Measurements from ENCODE around the gene EPHA1.
A peak's percentile ranks its signal among the peaks of the same experiment; 100 is the strongest.
"Not testable (repeated sequence)": the region's sequence is repeated elsewhere in the genome, so short reads cannot be mapped to it uniquely, and the experiment has no call there.

Gene EPHA1

DNA sequence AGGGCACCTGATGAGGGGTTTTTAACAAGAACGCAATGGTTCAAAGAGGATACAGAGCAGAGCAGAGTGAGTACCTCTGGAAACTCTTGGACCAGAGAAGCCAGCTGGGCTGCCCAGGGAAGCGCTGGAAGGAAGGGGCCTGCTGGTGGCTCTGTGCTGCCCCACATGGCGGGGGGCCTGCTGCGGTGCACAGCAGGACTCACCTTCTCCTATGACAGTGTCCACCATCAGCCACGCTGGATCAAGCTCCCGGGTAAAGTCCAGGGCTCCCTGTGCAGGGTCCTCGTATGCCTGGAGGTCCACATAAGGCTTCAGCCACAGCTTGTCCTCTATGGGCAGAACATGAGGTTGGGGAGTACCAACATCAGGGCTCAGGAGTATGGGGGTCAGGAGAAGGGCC is 12.5 kb downstream of the EPHA1 start:
- Histone ChIP-seq H3K27ac (ENCODE audit: low read depth, low read length) (no peak overlapping the region), H3K9me3 (ENCODE audit: control insufficient read depth in 1 of 2, low read length in 2 of 2) (no peaks in the 10 kb centered on the region), H3K36me3 (ENCODE audit: control insufficient read depth in 1 of 2, insufficient read depth in 2 of 2, low read length in 2 of 2) (peaks cover 46 to 73% of the 10 kb centered on the region in 2 donors), H3K4me1 (ENCODE audit: control insufficient read depth in 1 of 2, insufficient read depth in 2 of 2, low read length in 2 of 2) (peaks cover 33 to 39% of the 10 kb centered on the region in 2 donors), H3K4me3 (ENCODE audit: low read depth in 1 of 2, low read length in 2 of 2) (no peak overlapping the region), H3K9ac (ENCODE audit: low read depth in 1 of 2, low read length in 2 of 2) (no peak overlapping the region), H3K27me3 (ENCODE audit: control insufficient read depth in 1 of 2, insufficient read depth in 2 of 2, low read length in 2 of 2) (no peaks in the 10 kb centered on the region)

DNA sequence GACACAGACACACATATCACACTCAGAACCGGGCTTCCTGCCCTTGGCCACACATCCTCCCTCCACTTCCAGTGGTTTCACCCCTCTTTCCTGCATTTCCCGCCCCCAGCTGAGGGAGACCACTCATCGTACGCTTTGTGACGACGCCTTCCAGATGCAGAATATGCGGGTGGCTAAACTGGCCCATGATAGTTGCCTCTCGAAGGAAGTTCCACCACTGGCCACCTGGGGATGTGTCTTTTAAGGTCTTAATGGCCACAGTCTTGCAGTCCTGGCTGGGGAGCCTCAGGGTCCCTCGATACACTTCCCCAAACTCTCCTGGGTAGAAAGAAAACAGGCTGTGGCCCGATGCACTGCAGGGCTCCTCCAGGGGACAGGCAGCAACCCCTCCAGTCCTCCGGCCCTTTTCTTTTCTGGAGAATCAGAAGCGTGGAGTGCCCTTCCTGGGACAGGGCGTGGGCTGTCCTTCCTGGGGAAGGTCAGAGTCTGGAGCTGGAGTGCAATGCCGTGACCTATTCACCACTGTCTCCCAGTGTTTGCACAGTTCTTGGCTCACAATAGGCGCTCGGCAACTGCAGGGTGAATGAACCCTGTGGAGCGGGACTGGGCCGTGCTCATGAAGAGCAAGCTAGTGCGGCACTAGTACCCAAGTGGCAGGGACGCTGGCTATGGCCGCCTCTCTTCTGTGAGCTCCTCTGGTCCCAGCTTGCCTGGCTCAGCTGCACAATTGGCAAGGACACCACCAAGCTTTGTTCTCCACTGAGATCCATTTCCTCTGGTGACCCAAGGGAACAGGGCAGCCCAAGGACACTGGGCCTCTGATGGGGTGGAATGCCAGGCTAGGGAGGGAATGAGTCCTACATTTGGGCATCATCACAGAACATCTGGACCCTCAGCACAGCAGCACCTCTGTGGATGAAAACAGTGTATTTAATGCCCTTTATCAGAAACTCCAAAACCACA is 13.2 kb downstream of the EPHA1 start:
- no peaks in the 10 kb centered on the region for H3K9me3 ChIP-seq (ENCODE audit: control insufficient read depth in 1 of 2, low read length in 2 of 2)
- peaks cover 48 to 78% of the 10 kb centered on the region in 2 donors for H3K36me3 ChIP-seq (ENCODE audit: control insufficient read depth in 1 of 2, insufficient read depth in 2 of 2, low read length in 2 of 2)
- H3K27me3 ChIP-seq (ENCODE audit: control insufficient read depth in 1 of 2, insufficient read depth in 2 of 2, low read length in 2 of 2): no peaks in the 10 kb centered on the region
- no peak overlapping the region for H3K4me3 ChIP-seq (ENCODE audit: low read depth in 1 of 2, low read length in 2 of 2)
- peaks cover 33 to 39% of the 10 kb centered on the region in 2 donors for H3K4me1 ChIP-seq (ENCODE audit: control insufficient read depth in 1 of 2, insufficient read depth in 2 of 2, low read length in 2 of 2)
- H3K27ac ChIP-seq (ENCODE audit: low read depth, low read length): no peak overlapping the region
- H3K9ac ChIP-seq (ENCODE audit: low read depth in 1 of 2, low read length in 2 of 2): no peak overlapping the region

DNA sequence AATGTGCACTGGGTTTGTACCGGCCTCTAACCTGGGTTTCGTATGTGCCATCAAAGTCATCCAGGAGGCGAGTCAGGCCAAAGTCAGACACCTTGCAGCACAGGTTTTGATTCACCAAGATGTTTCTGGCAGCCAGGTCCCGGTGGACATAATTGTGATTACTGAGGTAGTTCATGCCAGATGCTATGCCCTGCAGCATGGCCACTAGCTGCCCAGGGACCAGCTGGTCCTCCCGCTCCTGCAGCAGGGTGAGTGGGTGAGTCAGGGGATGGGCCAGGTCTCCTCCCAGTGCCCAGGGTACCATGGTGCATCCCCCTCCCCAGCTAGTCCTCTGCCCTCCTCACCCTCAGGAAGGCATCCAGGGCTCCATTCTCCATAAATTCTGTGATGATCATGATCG is 13.9 kb downstream of the EPHA1 start:
- peaks cover 33 to 39% of the 10 kb centered on the region in 2 donors for H3K4me1 ChIP-seq (ENCODE audit: control insufficient read depth in 1 of 2, insufficient read depth in 2 of 2, low read length in 2 of 2)
- H3K27me3 ChIP-seq (ENCODE audit: control insufficient read depth in 1 of 2, insufficient read depth in 2 of 2, low read length in 2 of 2): no peaks in the 10 kb centered on the region
- no peak overlapping the region for H3K27ac ChIP-seq (ENCODE audit: low read depth, low read length)
- H3K9ac ChIP-seq (ENCODE audit: low read depth in 1 of 2, low read length in 2 of 2): no peak overlapping the region
- H3K36me3 ChIP-seq (ENCODE audit: control insufficient read depth in 1 of 2, insufficient read depth in 2 of 2, low read length in 2 of 2): peaks cover 48 to 78% of the 10 kb centered on the region in 2 donors
- H3K9me3 ChIP-seq (ENCODE audit: control insufficient read depth in 1 of 2, low read length in 2 of 2): no peaks in the 10 kb centered on the region
- H3K4me3 ChIP-seq (ENCODE audit: low read depth in 1 of 2, low read length in 2 of 2): no peak overlapping the region

DNA sequence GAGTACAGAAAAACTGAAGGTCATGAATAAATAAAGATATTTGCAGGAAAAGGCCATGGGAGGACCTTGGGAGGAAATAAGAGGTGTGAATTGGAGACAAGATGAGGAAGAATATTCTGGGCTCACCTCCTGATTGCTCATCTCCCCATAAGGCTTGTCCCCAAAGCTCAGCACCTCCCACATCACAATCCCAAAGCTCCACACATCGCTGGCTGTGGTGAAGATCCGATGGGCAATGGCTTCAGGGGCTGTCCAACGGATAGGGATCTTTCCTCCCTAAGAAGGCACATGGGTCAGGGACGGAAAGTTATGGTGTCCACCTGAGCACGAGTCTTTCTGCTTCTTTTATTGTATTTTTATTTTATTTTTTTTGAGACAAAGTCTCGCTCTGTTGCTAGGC is 14.6 kb downstream of the EPHA1 start:
- Histone ChIP-seq H3K4me3 (ENCODE audit: low read depth in 1 of 2, low read length in 2 of 2) (no peak overlapping the region), H3K27me3 (ENCODE audit: control insufficient read depth in 1 of 2, insufficient read depth in 2 of 2, low read length in 2 of 2) (no peaks in the 10 kb centered on the region), H3K27ac (ENCODE audit: low read depth, low read length) (no peak overlapping the region), H3K9me3 (ENCODE audit: control insufficient read depth in 1 of 2, low read length in 2 of 2) (no peaks in the 10 kb centered on the region), H3K9ac (ENCODE audit: low read depth in 1 of 2, low read length in 2 of 2) (no peak overlapping the region), H3K36me3 (ENCODE audit: control insufficient read depth in 1 of 2, insufficient read depth in 2 of 2, low read length in 2 of 2) (peaks cover 48 to 78% of the 10 kb centered on the region in 2 donors), H3K4me1 (ENCODE audit: control insufficient read depth in 1 of 2, insufficient read depth in 2 of 2, low read length in 2 of 2) (peaks cover 33 to 39% of the 10 kb centered on the region in 2 donors)

DNA sequence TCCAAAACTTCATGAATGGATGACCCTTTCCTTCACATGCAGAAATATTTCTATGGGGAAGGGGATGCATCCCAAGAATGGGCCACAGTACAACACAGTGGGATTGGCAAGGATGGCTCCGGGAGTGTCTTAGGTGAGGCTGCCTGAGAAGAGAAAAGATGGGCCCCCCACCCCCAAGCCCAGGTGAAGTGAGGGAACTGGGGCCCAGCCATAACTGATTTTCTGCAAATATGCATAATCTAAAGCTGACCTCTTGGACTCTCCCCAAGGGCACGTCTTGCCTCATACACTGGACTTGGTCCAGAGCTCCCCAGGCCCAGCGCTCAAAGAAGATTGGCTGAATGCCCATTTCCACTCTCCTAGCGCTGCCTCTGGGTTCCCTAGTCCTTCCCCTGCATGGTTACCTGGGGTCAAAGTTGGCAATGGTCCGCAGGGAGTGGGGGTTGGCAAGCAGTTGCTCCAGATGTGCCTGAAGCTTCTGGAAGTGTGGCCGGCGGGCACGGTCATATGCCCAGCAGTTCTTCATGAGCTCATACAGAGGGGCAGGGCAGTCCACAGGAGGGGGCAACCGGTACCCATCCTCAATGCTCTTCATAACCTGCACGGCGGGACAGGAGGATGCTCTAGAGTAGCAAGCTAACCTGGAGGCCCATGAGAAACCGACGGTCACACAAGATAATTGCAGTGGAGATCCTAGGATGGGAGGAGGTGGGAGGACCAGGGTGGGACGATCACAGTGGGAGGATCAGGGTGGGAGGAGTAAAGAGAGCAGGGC is 15.2 kb downstream of the EPHA1 start:
- H3K4me3 ChIP-seq (ENCODE audit: low read depth in 1 of 2, low read length in 2 of 2): no peak overlapping the region
- H3K9ac ChIP-seq (ENCODE audit: low read depth in 1 of 2, low read length in 2 of 2): no peak overlapping the region
- no peaks in the 10 kb centered on the region for H3K9me3 ChIP-seq (ENCODE audit: control insufficient read depth in 1 of 2, low read length in 2 of 2)
- H3K4me1 ChIP-seq (ENCODE audit: control insufficient read depth in 1 of 2, insufficient read depth in 2 of 2, low read length in 2 of 2): peaks cover 33 to 39% of the 10 kb centered on the region in 2 donors
- no peak overlapping the region for H3K27ac ChIP-seq (ENCODE audit: low read depth, low read length)
- peaks cover 46 to 83% of the 10 kb centered on the region in 2 donors for H3K36me3 ChIP-seq (ENCODE audit: control insufficient read depth in 1 of 2, insufficient read depth in 2 of 2, low read length in 2 of 2)
- H3K27me3 ChIP-seq (ENCODE audit: control insufficient read depth in 1 of 2, insufficient read depth in 2 of 2, low read length in 2 of 2): no peaks in the 10 kb centered on the region

DNA sequence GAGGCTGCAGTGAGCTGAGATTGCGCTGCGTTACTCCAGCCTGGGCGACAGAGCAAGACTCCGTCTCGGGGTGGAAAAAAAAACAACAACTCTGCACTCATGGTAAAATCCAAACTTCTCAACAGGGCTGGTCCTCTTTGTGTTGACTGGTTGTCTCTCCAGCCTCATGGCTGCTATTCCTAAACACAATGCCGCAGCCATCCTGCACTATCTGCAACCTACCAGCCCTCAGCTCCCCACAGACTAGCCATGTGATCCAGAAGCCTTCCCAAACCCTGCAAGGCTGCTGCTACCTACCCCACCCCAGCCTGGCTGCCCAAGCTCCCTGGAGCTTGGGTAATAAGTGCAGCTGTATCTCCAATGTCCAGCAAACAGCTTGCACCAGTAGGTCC is 15.8 kb downstream of the EPHA1 start:
- H3K4me3 ChIP-seq (ENCODE audit: low read depth in 1 of 2, low read length in 2 of 2): no peak overlapping the region
- H3K27ac ChIP-seq (ENCODE audit: low read depth, low read length): no peak overlapping the region
- H3K9me3 ChIP-seq (ENCODE audit: control insufficient read depth in 1 of 2, low read length in 2 of 2): no peaks in the 10 kb centered on the region
- H3K4me1 ChIP-seq (ENCODE audit: control insufficient read depth in 1 of 2, insufficient read depth in 2 of 2, low read length in 2 of 2): peaks cover 33 to 39% of the 10 kb centered on the region in 2 donors
- H3K27me3 ChIP-seq (ENCODE audit: control insufficient read depth in 1 of 2, insufficient read depth in 2 of 2, low read length in 2 of 2): no peaks in the 10 kb centered on the region
- no peak overlapping the region for H3K9ac ChIP-seq (ENCODE audit: low read depth in 1 of 2, low read length in 2 of 2)
- H3K36me3 ChIP-seq (ENCODE audit: control insufficient read depth in 1 of 2, insufficient read depth in 2 of 2, low read length in 2 of 2): peaks cover 41 to 80% of the 10 kb centered on the region in 2 donors

DNA sequence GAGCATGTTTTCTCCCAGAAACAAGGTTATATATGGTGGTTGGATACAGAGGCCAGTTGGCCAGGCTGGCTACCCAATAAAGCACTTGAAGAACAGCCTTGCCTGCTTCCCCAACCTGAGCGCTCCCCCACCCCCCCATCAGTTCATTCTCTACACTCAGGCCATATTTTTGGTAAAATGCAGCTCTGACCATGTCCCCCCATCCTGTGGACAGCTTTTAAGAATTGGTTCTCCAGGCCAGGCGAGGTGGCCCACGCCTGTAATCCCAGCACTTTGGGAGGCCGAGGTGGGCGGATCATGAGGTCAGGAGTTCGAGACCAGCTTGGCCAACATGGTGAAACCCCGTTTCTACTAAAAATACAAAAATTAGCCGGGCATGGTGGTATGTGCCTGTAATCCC is 16.2 kb downstream of the EPHA1 start:
- not testable (repeated sequence) for H3K9me3 ChIP-seq (ENCODE audit: control insufficient read depth in 1 of 2, low read length in 2 of 2); H3K27me3 ChIP-seq (ENCODE audit: control insufficient read depth in 1 of 2, insufficient read depth in 2 of 2, low read length in 2 of 2); H3K9ac ChIP-seq (ENCODE audit: low read depth in 1 of 2, low read length in 2 of 2); H3K4me3 ChIP-seq (ENCODE audit: low read depth in 1 of 2, low read length in 2 of 2)
- peak overlapping the region; percentile 81 for H3K27ac ChIP-seq (ENCODE audit: low read depth, low read length)
- H3K36me3 ChIP-seq (ENCODE audit: control insufficient read depth in 1 of 2, insufficient read depth in 2 of 2, low read length in 2 of 2): peaks cover 39 to 79% of the 10 kb centered on the region in 2 donors
- peaks cover 36 to 42% of the 10 kb centered on the region in 2 donors for H3K4me1 ChIP-seq (ENCODE audit: control insufficient read depth in 1 of 2, insufficient read depth in 2 of 2, low read length in 2 of 2)

DNA sequence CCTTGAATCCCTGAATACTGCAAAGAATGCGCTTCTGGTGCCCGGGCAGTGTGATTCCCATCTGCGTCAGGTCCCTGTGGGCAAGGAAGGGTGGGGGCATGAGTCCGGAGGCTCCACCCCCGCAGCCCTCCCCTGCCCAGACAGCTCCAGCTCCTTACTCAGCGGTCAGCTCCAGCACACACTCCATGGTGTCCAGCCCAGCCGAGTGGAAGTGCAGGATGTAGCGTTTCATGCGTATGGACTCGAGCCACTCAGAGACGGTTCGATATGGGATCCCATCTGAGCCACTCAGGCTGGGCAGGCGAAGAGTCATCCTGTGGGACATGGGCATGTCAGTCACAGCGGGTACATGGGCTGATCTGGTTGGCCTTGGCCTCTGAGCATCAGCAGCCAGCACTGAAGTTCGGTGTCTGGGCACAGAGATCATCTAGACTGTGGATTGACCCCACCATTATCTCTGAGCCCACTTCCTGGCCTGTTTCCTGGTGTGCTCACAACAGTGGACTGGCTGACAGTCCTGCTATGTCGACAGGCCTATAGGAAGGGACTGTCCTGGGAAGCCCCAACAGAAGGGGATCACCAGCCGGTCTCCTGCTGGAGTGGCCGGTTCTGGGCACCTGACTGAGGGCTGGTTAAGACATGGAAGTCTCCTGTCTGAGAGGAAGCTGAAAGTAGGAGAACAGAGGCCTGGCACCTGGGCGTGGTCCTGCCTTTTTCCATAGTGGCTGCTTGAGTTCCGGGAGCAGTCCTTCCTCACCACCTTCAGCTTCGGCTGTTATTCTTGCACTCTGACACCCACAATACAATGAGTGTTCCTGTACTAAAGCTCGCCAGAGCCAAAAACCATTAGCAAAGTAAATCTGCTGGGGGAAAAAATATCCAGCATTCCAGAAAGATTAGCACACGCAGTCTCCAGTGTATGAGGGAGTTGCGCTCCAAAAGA is 16.9 kb downstream of the EPHA1 start:
- no peaks in the 10 kb centered on the region for H3K27me3 ChIP-seq (ENCODE audit: control insufficient read depth in 1 of 2, insufficient read depth in 2 of 2, low read length in 2 of 2)
- peak overlapping the region in 1 of 2 donors; percentile 48 for H3K9ac ChIP-seq (ENCODE audit: low read depth in 1 of 2, low read length in 2 of 2)
- peaks cover 43 to 48% of the 10 kb centered on the region in 2 donors for H3K4me1 ChIP-seq (ENCODE audit: control insufficient read depth in 1 of 2, insufficient read depth in 2 of 2, low read length in 2 of 2)
- peaks cover 37 to 72% of the 10 kb centered on the region in 2 donors for H3K36me3 ChIP-seq (ENCODE audit: control insufficient read depth in 1 of 2, insufficient read depth in 2 of 2, low read length in 2 of 2)
- H3K4me3 ChIP-seq (ENCODE audit: low read depth in 1 of 2, low read length in 2 of 2): no peak overlapping the region
- H3K9me3 ChIP-seq (ENCODE audit: control insufficient read depth in 1 of 2, low read length in 2 of 2): no peaks in the 10 kb centered on the region
- peak overlapping the region; percentile 81 for H3K27ac ChIP-seq (ENCODE audit: low read depth, low read length)

DNA sequence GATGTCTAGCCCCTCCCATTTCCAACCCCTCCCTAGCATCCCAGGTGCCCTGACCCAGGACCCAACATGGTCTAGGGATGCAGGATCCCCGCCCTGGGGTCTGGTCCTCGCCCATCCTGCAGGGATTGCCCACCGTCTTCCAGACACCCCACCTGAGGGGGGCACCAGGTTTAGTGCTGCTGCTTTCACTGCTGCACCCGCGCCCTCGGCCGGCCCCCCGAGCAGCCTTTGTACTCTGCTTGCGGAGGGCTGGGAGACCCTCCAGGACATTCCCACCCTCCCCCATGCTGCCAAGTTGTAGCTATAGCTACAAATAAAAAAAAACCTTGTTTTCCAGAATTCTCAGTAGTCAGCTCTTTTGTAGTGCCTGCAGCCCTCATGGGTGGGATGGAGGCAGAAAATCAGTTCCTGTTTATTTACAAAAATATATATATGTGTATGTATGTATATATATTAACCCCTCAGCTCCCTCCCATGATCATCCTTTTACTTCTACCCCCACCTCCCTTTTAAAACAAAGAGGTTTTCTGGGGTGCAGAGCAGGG is 17.8 kb downstream of the EPHA1 start:
- Histone ChIP-seq H3K9ac (ENCODE audit: low read depth in 1 of 2, low read length in 2 of 2) (no peak overlapping the region), H3K36me3 (ENCODE audit: control insufficient read depth in 1 of 2, insufficient read depth in 2 of 2, low read length in 2 of 2) (peaks cover 34 to 65% of the 10 kb centered on the region in 2 donors), H3K27ac (ENCODE audit: low read depth, low read length) (no peak overlapping the region), H3K4me1 (ENCODE audit: control insufficient read depth in 1 of 2, insufficient read depth in 2 of 2, low read length in 2 of 2) (peaks cover 47 to 56% of the 10 kb centered on the region in 2 donors), H3K4me3 (ENCODE audit: low read depth in 1 of 2, low read length in 2 of 2) (no peak overlapping the region), H3K27me3 (ENCODE audit: control insufficient read depth in 1 of 2, insufficient read depth in 2 of 2, low read length in 2 of 2) (no peaks in the 10 kb centered on the region), H3K9me3 (ENCODE audit: control insufficient read depth in 1 of 2, low read length in 2 of 2) (no peaks in the 10 kb centered on the region)

Measured in duodenal mucosa (tissue), 2 donors.